HG03196 (cell line): ENCODE results near the gene PIN1.
"Not testable (repeated sequence)": the region's sequence is repeated elsewhere in the genome, so short reads cannot be mapped to it uniquely, and the experiment has no call there.

ENCODE experiments used
- ATAC-seq: cut with Tn5 transposase; IDR thresholded peaks from one replicate; pipeline ENCODE4 v1.9.1; 2021; ENCODE audit not compliant: unreplicated experiment

PIN1 gene

DNA sequence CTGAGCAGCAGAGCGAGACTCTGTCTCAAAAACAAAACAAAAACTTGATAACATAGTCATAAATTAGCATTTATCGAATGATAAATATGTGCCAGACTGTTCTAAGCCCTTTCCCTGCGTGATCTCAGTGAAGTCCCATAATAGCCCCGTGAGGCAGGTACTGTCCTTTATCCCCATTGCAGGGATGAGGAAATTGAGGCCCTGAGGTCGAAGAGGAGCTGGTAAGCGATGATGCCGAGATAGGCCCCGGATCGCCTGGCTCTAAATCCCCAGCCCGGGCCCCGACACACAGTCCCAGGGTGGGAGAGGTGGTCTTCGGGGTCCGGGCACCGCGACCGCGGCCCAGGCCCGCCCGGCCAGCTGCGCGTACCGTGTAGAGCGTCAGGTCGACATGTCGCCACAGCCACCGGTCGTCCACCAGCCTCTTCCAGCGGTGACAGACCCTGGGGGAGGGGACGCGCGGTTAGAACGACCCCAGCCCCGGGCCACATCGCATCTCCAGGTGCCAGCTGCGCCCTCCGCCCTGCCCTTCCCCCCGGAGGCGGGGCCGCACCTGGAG is 16.9 kb upstream of the PIN1 start:
- peak; percentile 0 for ATAC-seq

DNA sequence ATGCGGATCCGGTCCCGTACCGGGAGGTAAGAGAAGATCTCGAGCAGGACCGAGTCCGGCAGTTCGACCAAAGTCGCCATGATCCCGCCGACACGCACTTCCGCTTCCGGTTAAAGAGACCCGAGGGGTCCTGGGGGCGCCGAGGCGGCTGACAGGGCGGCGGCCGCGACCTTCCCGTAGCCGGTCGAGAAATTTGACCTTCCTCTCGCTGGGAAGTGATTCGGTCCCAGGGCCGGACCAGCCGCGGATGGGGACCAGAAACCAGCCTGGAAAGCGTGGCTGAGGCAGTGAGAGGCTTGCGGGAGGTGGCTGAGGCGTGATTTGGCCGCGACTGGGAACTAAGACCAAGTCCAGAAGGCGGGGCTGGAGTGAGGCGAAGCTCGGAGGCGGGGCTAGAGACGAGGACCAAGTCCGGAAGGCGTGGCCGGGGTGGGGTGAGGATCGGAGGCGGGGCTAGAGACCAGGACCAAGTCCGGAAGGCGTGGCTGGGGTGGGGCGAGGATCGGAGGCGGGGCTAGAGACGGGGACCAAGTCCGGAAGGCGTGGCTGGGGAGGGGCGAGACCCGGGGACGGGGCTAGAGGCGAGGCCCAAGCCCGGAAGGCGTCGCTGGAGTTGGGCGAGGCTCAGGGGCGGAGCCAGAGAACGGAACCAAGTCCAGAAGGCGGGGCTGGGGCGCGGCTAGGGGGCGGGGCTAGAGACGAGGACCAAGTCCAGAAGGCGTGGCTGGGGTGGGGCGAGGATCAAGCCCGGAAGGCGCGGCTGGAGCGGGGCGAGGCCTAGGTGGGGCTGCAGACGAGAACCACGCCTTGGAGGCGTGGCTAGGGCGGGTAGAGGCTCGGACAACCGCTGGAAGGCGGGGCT is 16.2 kb upstream of the PIN1 start, which contains the start of gene FBXL12:
FBXL12 (minus strand) TSS at position 346 of the 862 bp plus-strand sequence; CDS start at position 80, 266 bp downstream.
- peak; percentile 85 for ATAC-seq

DNA sequence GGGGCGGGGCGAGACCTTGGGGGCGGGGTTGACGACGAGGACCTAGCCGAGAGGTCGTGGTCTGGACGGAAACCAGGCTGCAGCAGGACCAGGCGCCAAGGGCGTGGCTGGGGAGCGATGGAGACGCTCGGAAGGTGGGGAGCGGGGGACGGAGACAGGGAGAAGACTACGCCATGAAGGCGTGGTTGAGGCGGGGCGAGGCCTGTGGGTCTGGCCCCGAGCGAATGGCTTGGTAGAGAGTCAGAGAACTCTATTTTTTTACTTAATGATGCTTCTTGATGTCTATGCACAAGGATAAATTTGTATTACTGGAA is 15.6 kb upstream of the PIN1 start:
- no peak for ATAC-seq

DNA sequence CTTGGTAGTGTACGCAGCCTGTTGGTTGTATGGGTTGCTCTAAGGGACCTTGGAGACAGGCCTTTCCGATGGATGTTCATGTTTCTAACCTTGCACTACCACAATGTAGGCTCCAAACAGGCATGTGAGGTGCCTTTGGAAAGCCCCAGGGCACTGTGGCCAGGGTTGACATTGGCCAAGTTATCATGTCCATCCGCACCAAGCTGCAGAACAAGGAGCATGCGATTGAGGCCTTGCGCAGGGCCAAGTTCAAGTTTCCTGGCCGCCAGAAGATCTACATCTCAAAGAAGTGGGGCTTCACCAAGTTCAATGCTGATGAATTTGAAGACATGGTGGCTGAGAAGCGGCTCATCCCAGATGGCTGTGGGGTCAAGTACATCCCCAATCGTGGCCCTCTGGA is 15.1 kb upstream of the PIN1 start:
- not testable (repeated sequence) for ATAC-seq

DNA sequence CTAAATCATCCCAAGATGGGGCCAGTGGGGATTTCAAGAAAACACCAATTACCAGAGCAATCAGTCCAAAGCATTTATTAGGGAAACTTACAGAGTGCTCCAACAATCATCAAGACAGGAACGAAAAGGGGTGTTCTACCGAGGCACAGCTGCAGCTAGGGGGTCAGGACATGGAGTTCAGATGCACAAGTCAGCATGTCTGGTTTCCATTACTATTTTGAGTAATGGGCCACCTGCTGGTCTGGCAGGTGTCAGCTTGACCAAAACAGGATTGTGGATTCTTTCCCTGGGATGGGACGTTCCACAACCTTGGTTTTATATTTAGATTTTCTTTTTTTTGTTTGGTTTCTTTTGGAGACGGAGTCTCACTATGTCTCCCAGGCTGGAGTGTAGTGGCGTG is 11.3 kb upstream of the PIN1 start:
- no peak for ATAC-seq

DNA sequence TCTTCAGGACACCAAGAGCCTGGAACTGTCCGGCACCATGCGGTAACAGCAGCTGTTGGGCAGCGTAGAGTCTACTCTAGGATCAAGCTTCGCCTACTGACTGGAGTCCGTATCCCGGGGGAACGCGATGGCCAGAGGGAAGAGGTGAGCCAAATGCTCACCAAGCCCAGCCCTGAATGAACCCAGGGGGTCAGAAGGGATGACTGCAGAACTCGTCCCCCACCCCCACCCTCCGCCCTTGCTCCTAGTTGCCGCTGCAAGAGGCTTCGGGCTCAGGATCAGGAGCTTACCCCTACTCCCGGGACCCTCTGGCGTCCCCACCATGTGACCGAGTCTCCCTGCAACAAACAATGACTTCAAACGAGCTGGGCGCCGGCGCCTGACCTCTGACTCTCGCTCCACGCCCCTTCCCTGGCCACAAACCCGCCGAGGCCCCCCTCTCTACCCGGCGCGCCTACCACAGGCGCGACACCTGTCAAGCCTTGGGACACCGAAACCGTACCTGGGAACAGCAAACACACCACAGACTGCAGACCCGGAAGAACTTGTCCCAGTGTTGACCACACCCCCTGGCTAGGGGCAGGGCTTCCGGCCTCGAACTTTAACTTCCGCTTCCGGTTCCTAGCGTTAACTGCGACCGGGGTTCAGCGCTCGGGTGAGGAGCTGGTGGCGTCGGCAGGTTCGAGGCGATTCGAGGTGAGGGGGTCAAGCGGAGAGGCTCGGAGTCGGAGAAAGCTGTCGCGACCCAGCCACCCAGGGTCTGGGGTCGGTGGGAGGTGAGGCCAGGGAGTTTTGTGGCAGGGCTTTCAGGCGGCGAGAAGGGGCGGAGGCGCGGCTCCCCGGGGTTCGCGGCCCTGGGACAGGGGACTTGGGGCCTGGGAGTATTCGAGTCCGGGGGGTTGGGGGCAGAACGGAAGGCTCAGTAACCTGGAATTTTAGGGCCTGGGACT is 7.6 kb upstream of the PIN1 start, which contains the start of gene UBL5:
UBL5 (plus strand) TSS at position 630 of the 950 bp plus-strand sequence. CDS start 420 bp downstream, outside the sequence.
- ATAC-seq = peak; percentile 93

DNA sequence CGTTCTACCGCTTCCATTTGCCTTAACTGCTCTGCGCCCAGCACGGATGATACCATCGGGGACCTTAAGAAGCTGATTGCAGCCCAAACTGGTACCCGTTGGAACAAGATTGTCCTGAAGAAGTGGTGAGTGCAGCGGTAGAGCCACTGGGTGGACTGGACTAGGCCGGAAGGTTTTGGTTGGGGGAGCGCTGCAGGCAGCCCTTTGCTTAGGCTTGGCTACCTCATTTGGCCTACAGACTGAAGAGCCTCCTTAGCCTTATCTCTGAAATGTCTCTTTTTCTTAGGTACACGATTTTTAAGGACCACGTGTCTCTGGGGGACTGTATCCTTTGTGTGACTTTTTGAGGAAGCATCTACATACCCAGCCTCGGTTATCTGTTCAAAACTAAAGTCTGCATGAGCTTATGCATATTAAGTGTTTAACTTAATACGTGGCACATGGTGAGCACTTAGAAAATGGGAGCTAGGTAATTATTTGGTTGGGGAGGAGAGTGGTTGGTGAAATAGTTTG is 6.5 kb upstream of the PIN1 start:
- ATAC-seq = no peak

DNA sequence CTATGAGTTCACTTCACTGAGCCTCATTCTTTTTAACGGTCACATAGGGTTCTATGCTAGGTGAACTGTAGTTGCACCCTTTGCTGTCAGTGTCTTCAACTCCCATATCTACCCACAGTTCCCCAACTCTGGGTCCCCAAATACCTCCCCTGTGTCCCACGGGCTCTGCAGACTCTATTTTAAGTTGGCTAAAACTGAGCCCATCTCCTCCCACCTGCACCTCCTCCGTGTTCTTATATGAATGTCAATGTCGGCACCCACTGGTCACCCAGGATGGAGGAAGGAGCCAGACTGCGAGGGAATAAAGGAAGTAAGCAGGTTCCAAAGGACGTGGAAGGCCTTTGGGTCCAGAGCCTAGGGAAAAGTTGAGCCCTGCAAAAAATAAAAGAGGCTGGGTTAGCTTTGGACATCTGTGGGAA is 802 bp upstream of the PIN1 start:
- no peak for ATAC-seq

DNA sequence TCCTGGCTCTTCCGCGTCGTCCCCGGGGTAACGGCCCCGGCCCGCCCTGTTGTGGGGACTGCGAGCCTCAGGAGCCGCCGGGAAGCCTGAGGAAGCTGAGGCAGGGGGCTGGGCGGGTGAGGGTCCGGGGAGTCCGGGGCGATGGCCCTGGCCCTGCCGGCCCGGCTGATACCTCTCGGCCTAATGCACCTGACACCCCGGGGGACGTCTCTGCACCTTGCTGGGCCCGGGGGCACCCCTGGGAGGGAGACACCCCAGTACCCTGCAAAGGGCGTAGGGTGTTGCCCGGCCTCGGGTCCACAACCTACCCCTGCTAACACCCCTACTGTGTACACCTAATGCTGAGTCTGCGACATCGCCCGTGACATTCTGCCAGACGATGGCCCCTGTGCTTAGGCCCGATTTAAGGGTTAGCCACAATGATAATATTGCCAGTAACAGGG is 410 bp downstream of the PIN1 start:
- peak; percentile 14 for ATAC-seq

DNA sequence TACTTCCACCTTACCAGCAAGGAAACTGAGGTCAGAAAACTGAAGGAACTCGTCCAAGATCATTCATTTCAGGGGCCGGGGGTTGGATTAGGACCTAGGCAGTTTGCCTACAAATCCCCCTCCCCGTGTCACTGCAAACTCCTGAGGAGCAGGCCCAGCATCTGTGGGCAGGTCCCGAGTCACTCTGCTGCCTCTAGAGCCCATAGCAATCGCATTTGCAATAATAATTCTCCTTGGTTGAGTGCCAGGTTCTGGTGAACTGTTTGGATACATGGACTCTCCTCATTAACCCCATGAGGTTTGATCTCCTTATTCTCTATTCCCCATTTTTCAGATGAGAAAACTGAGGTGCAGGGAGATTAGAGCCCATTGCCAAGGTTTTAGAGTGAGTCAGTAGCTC is 903 bp downstream of the PIN1 start:
- no peak for ATAC-seq

DNA sequence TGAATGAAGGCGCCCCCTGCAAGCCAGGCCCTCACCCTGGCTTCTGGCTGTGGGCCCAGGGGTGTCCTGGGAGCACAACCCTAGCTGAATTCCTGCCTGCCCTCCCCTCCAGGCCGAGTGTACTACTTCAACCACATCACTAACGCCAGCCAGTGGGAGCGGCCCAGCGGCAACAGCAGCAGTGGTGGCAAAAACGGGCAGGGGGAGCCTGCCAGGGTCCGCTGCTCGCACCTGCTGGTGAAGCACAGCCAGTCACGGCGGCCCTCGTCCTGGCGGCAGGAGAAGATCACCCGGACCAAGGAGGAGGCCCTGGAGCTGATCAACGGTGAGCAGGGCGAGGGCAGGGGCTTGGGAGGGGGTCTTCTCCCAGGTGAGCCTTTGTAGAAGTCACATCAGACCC is 3.2 kb downstream of the PIN1 start:
- no peak for ATAC-seq

DNA sequence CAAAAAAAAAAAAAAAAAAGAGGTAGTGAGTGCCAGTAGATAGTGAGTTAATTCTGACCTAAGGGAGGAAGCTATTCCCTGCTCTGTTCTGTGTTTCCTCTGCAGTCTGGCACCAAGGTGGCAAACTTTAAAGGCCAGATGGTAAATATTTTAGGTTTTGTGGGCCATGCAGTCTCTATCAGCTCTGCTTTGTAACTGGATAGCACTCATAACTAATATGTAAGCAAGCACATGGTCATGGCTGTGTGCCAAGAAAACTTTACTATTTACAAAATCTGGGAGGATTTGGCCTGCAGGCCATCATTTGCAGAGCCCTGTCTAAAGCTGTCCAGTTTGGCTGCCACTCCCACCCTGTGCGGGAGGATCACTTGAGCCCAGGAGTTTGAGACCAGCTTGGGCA is 4.3 kb downstream of the PIN1 start:
- no peak for ATAC-seq

DNA sequence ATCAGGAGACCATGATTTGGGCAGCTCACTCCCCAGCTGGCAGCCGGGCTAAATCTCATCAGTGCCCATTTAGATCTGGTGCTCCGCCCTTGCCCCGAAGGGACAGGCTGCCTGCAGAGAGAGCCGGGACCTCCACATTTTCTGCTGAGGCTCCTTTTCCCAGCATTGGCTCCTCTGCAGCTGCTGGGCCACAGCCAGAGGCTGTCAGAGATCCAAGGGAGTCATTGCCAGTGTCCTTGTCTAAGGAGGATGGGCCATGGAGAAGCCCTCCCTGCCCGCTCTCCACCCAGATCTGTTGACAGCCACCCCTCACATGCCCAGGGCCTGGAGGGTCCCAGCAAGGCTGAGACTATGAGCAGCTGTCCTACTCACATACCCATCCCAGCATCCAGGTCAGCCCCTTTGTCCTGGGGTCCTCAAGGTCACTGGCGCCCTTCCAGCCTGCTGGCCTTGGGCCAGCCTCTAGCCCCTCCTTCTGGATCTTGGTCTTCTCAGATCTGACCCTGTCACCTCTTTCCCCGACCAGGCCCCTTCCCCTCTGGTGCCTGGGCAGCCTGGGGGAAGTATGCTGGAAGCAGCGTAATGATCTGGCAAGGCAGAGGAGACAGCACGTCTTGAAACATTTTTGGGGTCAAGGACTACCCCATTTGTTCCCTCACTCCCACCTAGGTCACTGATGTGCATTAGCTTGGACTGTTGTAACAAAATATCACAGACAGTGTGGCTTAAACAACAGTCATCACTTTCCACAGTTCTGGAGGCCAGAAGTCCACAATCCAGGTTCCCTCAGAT is 7.9 kb downstream of the PIN1 start:
- no peak for ATAC-seq

DNA sequence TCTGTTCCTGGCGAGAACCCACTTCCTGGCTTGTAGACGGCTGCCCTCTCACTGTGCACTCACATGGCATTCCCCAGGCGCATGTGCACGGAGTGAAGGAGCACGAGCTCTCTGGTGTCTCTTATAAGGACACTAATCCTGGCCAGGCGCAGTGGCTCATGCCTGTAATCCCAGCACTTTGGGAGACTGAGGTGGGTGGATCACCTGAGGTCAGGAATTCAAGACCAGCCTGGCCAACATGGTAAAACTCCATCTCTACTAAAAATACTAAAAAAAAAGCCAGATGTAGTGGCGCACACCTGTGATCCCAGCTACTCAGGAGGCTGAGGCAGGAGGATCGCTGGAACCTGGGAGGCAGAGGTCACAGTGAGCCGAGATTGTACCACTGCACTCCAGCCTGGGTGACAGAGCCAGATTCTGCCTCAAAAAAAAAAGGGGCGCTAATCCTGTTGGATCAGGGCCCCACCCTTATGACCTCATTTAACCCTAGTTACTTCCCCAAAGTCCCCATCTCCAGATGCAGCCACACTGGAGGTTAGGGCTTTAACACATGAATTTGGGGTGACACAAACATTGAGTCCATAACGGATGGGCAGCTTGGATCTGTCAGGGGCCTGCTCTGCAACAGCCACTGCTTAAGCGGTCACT is 8.6 kb downstream of the PIN1 start:
- ATAC-seq = not testable (repeated sequence)

DNA sequence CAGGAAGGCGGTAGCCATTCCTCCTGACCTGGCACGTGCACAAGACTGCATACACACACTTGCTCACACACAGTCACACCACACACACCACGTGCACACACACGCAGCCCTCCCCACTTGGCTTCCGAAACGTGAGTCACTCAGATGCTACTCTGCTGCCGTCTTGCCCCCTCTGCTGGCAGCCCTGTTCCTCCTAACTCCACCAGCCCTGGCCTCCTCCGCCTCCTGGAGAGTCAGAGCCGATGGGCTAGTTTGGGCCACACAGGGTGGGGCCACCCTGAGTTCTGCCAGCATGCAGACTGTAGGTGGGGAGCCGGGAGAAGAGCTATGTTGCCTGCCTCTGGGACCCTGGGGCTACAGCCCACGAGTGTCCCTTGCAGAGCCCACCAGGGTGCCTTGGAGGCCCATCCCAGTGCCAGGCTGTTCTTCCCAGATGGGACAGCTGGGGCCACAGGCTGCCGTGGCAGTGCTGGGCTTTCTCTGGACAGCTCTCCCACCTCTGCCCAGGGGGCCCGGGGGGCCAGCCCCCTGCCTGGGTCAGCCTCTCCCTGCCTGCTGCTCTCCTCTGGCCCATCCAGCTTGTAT is 12.1 kb downstream of the PIN1 start:
- no peak for ATAC-seq

DNA sequence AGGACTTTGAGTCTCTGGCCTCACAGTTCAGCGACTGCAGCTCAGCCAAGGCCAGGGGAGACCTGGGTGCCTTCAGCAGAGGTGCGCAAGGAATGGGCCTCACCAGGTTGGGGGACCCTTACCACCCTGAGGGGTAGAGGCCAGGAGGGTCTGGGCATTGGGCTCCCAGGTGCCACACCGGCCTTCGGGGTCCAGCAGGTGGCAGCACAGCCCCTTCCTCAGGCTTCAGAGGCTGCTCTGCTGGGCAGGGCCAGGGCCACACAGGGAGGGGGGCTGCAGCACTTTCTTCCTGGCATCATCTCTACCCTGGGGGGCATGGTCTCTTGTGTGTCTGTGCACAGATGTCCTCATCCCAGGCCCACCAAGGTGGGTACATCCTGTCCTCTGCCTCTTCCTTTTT is 12.9 kb downstream of the PIN1 start:
- no peak for ATAC-seq

DNA sequence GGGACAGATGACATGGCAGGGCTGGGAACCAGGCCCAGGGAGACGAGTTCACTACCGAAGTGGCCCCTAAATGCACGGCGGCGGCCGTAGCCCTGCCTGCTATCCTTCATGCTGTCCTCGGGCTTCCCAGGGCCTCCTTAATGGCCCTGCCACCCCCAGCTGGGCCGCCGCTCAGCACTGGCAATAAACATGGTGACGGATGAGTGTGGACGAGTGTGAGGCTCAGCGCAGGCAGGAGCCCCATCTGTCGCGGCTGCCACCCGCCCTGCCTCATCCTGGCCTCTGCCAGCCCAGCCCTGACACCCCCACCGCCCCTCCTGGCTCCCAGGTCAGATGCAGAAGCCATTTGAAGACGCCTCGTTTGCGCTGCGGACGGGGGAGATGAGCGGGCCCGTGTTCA is 13.6 kb downstream of the PIN1 start:
- ATAC-seq = no peak

DNA sequence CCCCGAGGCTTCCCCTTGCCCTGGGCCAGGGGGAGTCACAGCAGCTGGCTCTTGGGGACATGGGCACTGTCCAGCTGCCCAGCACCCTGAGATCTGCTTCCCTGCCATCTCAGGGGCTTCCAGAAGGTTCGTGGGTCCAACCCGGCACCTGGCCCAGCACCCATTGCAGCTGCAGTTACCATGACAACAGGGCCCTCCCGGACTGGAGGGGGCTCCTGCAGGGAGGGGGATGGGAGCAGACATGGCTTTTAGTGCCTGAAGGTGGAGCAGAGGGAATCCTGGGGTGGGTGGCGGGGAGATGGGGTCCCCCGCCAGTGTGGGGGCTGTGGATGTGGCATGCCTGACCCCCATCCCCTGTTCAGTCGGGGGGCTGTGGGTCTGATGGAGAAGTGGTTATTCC is 14.7 kb downstream of the PIN1 start:
- ATAC-seq = no peak

DNA sequence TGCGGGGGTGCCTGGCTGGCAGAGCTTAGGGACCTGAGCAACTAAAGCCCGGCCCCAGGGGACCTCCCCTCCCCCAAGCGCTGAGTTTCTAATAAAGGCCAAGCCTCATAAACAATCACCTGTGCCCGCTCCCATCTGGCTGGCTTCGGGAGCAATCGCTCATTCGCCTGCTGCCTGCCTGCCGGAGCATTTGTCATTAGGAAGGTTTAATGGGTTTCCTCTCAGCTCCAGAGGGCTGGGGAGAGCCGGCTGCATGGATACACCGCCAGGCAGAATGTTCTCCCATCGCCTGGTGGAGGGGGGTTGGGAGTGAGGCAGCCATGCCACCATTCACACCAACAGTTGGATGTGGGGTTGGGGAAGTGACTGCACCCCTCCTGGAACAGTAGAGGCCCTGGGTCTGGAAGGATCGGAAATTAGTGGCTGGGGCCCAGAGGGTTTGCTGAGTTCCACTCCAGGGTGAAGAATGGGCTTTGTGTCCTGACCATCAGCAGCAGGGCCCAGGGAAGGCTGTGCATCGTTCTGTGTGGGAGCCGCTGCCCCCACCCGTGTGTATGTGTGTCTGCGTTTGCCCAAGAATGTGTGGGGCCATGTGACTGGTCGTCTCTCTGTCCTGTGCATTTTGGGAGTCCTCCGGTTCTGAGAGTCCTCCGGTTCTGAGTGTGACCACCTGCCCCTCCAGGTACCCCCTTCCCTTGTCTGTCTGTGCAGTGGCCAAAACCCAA is 15.3 kb downstream of the PIN1 start:
- ATAC-seq = no peak
